HL-60 (cell line): ENCODE results near the gene EIF4G3.

Source experiments
- DNase-seq, 2 experiments: peaks; one replicate each; pipeline ENCODE4 v3.0.0-alpha.2; 2010 to 2020; ENCODE audit warnings: low read depth in 1 of 2, low spot score in 1 of 2
- H3K27ac ChIP-seq: fragments of 250-450 bp; sonication (Bioruptor Pico); replicated peaks from 2 replicates; pipeline ENCODE4 v1.5.1; 2020; ENCODE audit warnings: mild to moderate bottlenecking, moderate library complexity
- H3K27me3 ChIP-seq: fragments of 250-450 bp; sonication (Bioruptor Pico); 2 replicates; pipeline ENCODE4 v1.5.1; 2021; ENCODE audit warnings: mild to moderate bottlenecking, moderate library complexity; ENCODE audit not compliant: insufficient read depth, poor library complexity, severe bottlenecking
- H3K4me3 ChIP-seq: replicated peaks from 2 replicates; pipeline ENCODE4 v1.5.1; 2011; ENCODE audit warnings: mild to moderate bottlenecking, control low read depth, low read length; ENCODE audit not compliant: insufficient read depth
- CTCF ChIP-seq: IDR thresholded peaks from one replicate; pipeline ENCODE4 v1.5.1; 2011; ENCODE audit warnings: low read length, control low read depth, inconsistent platforms; ENCODE audit not compliant: insufficient read depth
- GABPA ChIP-seq: IDR thresholded peaks from 2 replicates; pipeline ENCODE4 v1.6.1; 2012; ENCODE audit warnings: low read depth
- POLR2AphosphoS5 ChIP-seq: IDR thresholded peaks from 2 replicates; pipeline ENCODE4 v1.6.1; 2012; ENCODE audit warnings: low read depth
- REST ChIP-seq: IDR thresholded peaks from 2 replicates; pipeline ENCODE4 v1.6.1; 2012; ENCODE audit warnings: low read depth; ENCODE audit not compliant: insufficient replicate concordance
- SPI1 ChIP-seq: IDR thresholded peaks from 2 replicates; pipeline ENCODE4 v1.6.1; 2012; ENCODE audit warnings: low read depth, mild to moderate bottlenecking, borderline replicate concordance

EIF4G3 gene

GRCh38 chr1:21022279-21023040, 154.2 kb downstream of the EIF4G3 start:
- Histone ChIP-seq H3K27ac (peak overlapping the region; percentile 61), H3K27me3 (no peaks in the 10 kb centered on the region), H3K4me3 (no peak overlapping the region)
- DNase-seq, result peak; percentile 28 to 77
- TF ChIP-seq SPI1 (no peak), GABPA (no peak), REST (no peak), POLR2AphosphoS5 (no peak), CTCF (no peak)

- Histone ChIP-seq H3K27ac (peak overlapping the region; percentile 61), H3K27me3 (no peaks in the 10 kb centered on the region), H3K4me3 (no peak overlapping the region)
- TF ChIP-seq POLR2AphosphoS5 (no peak), CTCF (no peak), SPI1 (no peak), GABPA (no peak), REST (no peak)
- no peak for DNase-seq
Observed at GRCh38 chr1:21021311-21021710, 155.4 kb downstream of the EIF4G3 start.

GRCh38 chr1:21020151-21020550, 156.5 kb downstream of the EIF4G3 start:
- DNase-seq, result no peak
- no peak overlapping the region for H3K27ac ChIP-seq
- H3K4me3 ChIP-seq, result no peak overlapping the region
- TF ChIP-seq POLR2AphosphoS5 (no peak), SPI1 (no peak), CTCF (no peak), REST (no peak), GABPA (no peak)
- no peaks in the 10 kb centered on the region for H3K27me3 ChIP-seq
